Spleen (tissue), 11 donors: ENCODE data around the gene NARS2. TPM values are rescaled to one million over a fixed set of nuclear protein-coding genes. Genes with fewer than 3 reads are reported as not detected.
A peak's percentile ranks its signal among the peaks of the same experiment; 100 is the strongest.

Source experiments
- DNase-seq: peaks from one replicate; pipeline ENCODE4 v3.0.0-alpha.2; 2020
- H3K27ac ChIP-seq, 8 donors: fragments of 200-600 bp; sonication (generic) in 7 of 8; 1 replicate in 4 of 8; 2 replicates in 4 of 8; pipeline versions ENCODE4 v1.5.0 to v1.8.0; 2016 to 2021; ENCODE audit warnings: inconsistent platforms in 4 of 8, mild to moderate bottlenecking in 4 of 8, moderate library complexity in 1 of 8
- H3K27me3 ChIP-seq, 7 donors: fragments of 200-600 bp; sonication (generic) in 6 of 7; replicated peaks in 1 of 7; 1 replicate in 4 of 7; 2 replicates in 3 of 7; pipeline versions ENCODE4 v1.5.0 to v1.8.0; 2016 to 2021; ENCODE audit warnings: inconsistent platforms in 3 of 7, mild to moderate bottlenecking in 1 of 7
- H3K36me3 ChIP-seq, 6 donors: fragments of 200-600 bp; sonication (generic) in 5 of 6; 1 replicate in 4 of 6; 2 replicates in 2 of 6; pipeline versions ENCODE4 v1.5.0 to v1.8.0; 2016 to 2021; ENCODE audit warnings: inconsistent platforms in 2 of 6
- H3K4me1 ChIP-seq, 6 donors: fragments of 200-600 bp; sonication (generic) in 5 of 6; 1 replicate in 3 of 6; 2 replicates in 3 of 6; pipeline versions ENCODE4 v1.5.0 to v1.8.0; 2016 to 2021; ENCODE audit warnings: inconsistent platforms in 3 of 6
- H3K4me3 ChIP-seq, 8 donors: fragments of 200-600 bp; sonication (generic) in 7 of 8; 1 replicate in 4 of 8; 2 replicates in 4 of 8; pipeline versions ENCODE4 v1.5.0 to v1.8.0; 2016 to 2021; ENCODE audit warnings: inconsistent platforms in 4 of 8, mild to moderate bottlenecking in 4 of 8, moderate library complexity in 2 of 8
- H3K9me3 ChIP-seq, 8 donors: fragments of 200-600 bp; sonication (generic) in 7 of 8; 1 replicate in 4 of 8; 2 replicates in 4 of 8; pipeline versions ENCODE4 v1.5.0 to v1.8.0; 2016 to 2021; ENCODE audit warnings: inconsistent platforms in 4 of 8
- POLR2A ChIP-seq, 3 donors: fragments of 450-650 bp; IDR thresholded peaks; one replicate each; pipeline ENCODE4 v1.5.1; 2017; ENCODE audit warnings: antibody characterized with exemption in 3 of 3, mild to moderate bottlenecking in 1 of 3
- POLR2AphosphoS5 ChIP-seq, 3 donors: sonication (generic); formaldehyde crosslinking; IDR thresholded peaks; one replicate each; pipeline ENCODE4 v1.5.1; 2017; ENCODE audit warnings: antibody characterized with exemption in 3 of 3
- WGBS, 5 donors: extraction: QIAGEN DNeasy Blood & Tissue Kit in 3 of 5; methylation state at CpG; one replicate each; pipeline versions ENCODE4 v1.1.5 to v1.1.7; 2013 to 2018; 5-methylcytosine and 5-hydroxymethylcytosine counted together
- intact Hi-C: fragments of 100-400 bp; cut with DNase I; formaldehyde crosslinking; loops from one replicate; pipeline ENCODE4 v1.15.0; 2023; ENCODE audit warnings: low total_unique reads
- polyA plus RNA-seq, 3 donors: library from polyadenylated mRNA; stranded (reverse); fragments of 200-250 nt; gene quantifications; one replicate each; pipeline ENCODE4 v1.2.1, GENCODE V29; 2013
- total RNA-seq, 7 donors: library from RNA; depleted of rRNA in 3 of 7; stranded (reverse); fragments of >200 nt in 3 of 7; fragmentation: NEBNext Ultra II Directional in 4 of 7; extraction: Animal tissue kit (Norgen Biotek cat#: 25700) in 4 of 7; gene quantifications; one replicate each; pipeline versions ENCODE4 v1.1.0 to v1.2.1, GENCODE V29; 2016 to 2021
- TF ChIP-seq, protein P1 (sequence below), 11 experiments: fragments of 200-600 bp in 7 of 11; fragments of 450-650 bp in 4 of 11; sonication (generic) in 4 of 11; IDR thresholded peaks in 8 of 11; conservative IDR thresholded peaks in 3 of 11; 1 replicate in 7 of 11; 2 replicates in 4 of 11; pipeline versions ENCODE4 v1.4.0 to v1.8.0; 2016 to 2021; ENCODE audit warnings: antibody characterized with exemption in 11 of 11, inconsistent platforms in 4 of 11, mild to moderate bottlenecking in 1 of 11
- donor health status: healthy with polysubstance abuse.
- donor health status: DM: no; HTN: no; CAD: no; lungs with moderate emphysema.
- donor health status: DM: no; HTN: no; CAD: no.
- donor health status: Bipolar disorder and iron deficiency.
- donor health status: healthy.
- donor health status: DM: no; HTN: no; CAD: no.
- donor health status: DM: yes; HTN: yes; CAD: no.

Gene NARS2
- total and polyA plus RNA-seq, 10 donors, result 11.2 to 19.7 (median 14.6) TPM

GRCh38 chr11:78562398-78562797 lies 12.3 kb downstream of the NARS2 start:
- Histone ChIP-seq H3K9me3 (no peaks in the 10 kb centered on the region), H3K36me3 (peaks cover 0 to 59% (median 26%) of the 10 kb centered on the region in 6 donors), H3K4me3 (no peak overlapping the region), H3K4me1 (peaks cover 18 to 60% (median 37%) of the 10 kb centered on the region in 6 donors), H3K27ac (peak overlapping the region in 6 of 8 donors; percentile 53 to 77 (median 64)), H3K27me3 (no peaks in the 10 kb centered on the region)
- DNase-seq, result no peak
- TF ChIP-seq, protein P1, sequence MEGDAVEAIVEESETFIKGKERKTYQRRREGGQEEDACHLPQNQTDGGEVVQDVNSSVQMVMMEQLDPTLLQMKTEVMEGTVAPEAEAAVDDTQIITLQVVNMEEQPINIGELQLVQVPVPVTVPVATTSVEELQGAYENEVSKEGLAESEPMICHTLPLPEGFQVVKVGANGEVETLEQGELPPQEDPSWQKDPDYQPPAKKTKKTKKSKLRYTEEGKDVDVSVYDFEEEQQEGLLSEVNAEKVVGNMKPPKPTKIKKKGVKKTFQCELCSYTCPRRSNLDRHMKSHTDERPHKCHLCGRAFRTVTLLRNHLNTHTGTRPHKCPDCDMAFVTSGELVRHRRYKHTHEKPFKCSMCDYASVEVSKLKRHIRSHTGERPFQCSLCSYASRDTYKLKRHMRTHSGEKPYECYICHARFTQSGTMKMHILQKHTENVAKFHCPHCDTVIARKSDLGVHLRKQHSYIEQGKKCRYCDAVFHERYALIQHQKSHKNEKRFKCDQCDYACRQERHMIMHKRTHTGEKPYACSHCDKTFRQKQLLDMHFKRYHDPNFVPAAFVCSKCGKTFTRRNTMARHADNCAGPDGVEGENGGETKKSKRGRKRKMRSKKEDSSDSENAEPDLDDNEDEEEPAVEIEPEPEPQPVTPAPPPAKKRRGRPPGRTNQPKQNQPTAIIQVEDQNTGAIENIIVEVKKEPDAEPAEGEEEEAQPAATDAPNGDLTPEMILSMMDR (IDR thresholded peaks at IDR 0.05 in 8 of 11, conservative IDR thresholded peaks at IDR 0.05 in 3 of 11), result no peak
- intact Hi-C loops, result loop anchor here (5.0 kb wide), 1 partner anchor 145 kb away; the partner anchor contains the start of gene GAB2
- WGBS, 5 donors, result 29 to 57% (median 48%) methylated on average over 3 of the region's 3 CpGs

DNA sequence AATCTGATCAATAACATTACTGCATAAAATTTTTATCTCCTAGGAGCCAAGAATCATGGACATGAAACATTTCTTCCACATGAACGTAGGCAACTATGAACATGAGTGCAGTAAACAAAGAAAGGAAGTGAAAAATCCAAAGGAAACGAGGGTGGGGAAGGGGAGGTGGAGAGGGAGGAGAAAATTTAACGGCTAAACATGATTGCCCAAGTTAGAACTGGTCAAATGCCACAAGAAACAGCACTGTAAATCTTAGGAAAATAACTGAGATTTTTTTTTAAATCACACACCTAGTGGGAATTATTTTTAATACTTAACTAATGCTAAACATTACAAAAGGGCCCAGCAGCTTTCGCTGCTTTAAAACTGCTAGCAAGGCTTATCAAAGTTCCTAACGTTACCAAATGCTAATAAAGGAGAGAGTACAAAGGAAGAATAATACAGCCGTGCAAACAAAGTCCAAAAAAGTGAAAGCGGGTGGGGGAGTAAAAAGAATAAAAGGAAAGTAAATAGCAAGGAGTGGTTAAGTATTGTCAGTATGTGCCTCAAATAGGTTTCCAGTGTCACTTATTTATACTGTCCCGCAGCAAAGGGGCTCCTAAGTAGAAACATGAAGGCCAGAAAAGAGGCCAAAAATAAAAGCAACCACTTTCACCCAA lies 13.7 kb downstream of the NARS2 start:
- TF ChIP-seq, protein P1 (IDR thresholded peaks at IDR 0.05 in 8 of 11, conservative IDR thresholded peaks at IDR 0.05 in 3 of 11), result no peak
- no peak for TF ChIP-seq POLR2A (IDR thresholded peaks at IDR 0.05)
- TF ChIP-seq POLR2AphosphoS5 (IDR thresholded peaks at IDR 0.05), result no peak
- H3K36me3 ChIP-seq, result peaks cover 0 to 59% (median 22%) of the 10 kb centered on the region in 6 donors
- DNase-seq, result no peak
- H3K27me3 ChIP-seq, result no peaks in the 10 kb centered on the region
- WGBS, 5 donors, result 15 to 23% (median 18%) methylated on average over 8 of the region's 8 CpGs
- H3K4me1 ChIP-seq, result peaks cover 18 to 56% (median 37%) of the 10 kb centered on the region in 6 donors
- intact Hi-C loops, result loop anchor here (5.0 kb wide), 1 partner anchor 144 kb away; the partner anchor contains the start of gene GAB2
- H3K9me3 ChIP-seq, result no peaks in the 10 kb centered on the region
- H3K27ac ChIP-seq, result peak overlapping the region; percentile 6 to 77 (median 64)
- peak overlapping the region in 1 of 8 donors; percentile 3 for H3K4me3 ChIP-seq

- no peaks in the 10 kb centered on the region for H3K9me3 ChIP-seq
- H3K27me3 ChIP-seq, result no peaks in the 10 kb centered on the region
- no peak for DNase-seq
- TF ChIP-seq, protein P1 (IDR thresholded peaks at IDR 0.05 in 8 of 11, conservative IDR thresholded peaks at IDR 0.05 in 3 of 11), result no peak
- TF ChIP-seq POLR2AphosphoS5 (IDR thresholded peaks at IDR 0.05), result no peak
- no peak for TF ChIP-seq POLR2A (IDR thresholded peaks at IDR 0.05)
- 63 to 89% (median 71%) methylated on average over 3 of the region's 3 CpGs for WGBS, 5 donors
- peak overlapping the region in 6 of 8 donors; percentile 53 to 77 (median 74) for H3K27ac ChIP-seq
- no peak overlapping the region for H3K4me3 ChIP-seq
- peaks cover 18 to 54% (median 37%) of the 10 kb centered on the region in 6 donors for H3K4me1 ChIP-seq
- peaks cover 0 to 53% (median 15%) of the 10 kb centered on the region in 6 donors for H3K36me3 ChIP-seq
- intact Hi-C loops, result loop anchor here (5.0 kb wide), 1 partner anchor 143 kb away; the partner anchor contains the start of gene GAB2
Observed at GRCh38 chr11:78560153-78560552, 14.5 kb downstream of the NARS2 start.

- Histone ChIP-seq H3K27ac (no peak overlapping the region), H3K9me3 (no peaks in the 10 kb centered on the region), H3K4me1 (peaks cover 17 to 28% (median 26%) of the 10 kb centered on the region in 6 donors), H3K36me3 (peaks cover 0 to 52% (median 12%) of the 10 kb centered on the region in 6 donors), H3K4me3 (no peak overlapping the region), H3K27me3 (no peaks in the 10 kb centered on the region)
- intact Hi-C loops, result no loop called here
- DNase-seq, result no peak
- TF ChIP-seq POLR2AphosphoS5 (IDR thresholded peaks at IDR 0.05) (no peak), POLR2A (IDR thresholded peaks at IDR 0.05) (no peak)
- TF ChIP-seq, protein P1 (IDR thresholded peaks at IDR 0.05 in 8 of 11, conservative IDR thresholded peaks at IDR 0.05 in 3 of 11), result no peak
- WGBS, 5 donors, result 88 to 96% (median 89%) methylated on average over 2 of the region's 2 CpGs
Observed at GRCh38 chr11:78557236-78557635, 17.4 kb downstream of the NARS2 start.
